HG02884 (cell line): ENCODE results near the gene ZNF415.

Experiments used
- ATAC-seq: cut with Tn5 transposase; IDR thresholded peaks from one replicate; pipeline ENCODE4 v1.9.1; 2021; ENCODE audit warnings: mild to moderate bottlenecking, moderate library complexity; ENCODE audit not compliant: unreplicated experiment

The ZNF415 gene

DNA sequence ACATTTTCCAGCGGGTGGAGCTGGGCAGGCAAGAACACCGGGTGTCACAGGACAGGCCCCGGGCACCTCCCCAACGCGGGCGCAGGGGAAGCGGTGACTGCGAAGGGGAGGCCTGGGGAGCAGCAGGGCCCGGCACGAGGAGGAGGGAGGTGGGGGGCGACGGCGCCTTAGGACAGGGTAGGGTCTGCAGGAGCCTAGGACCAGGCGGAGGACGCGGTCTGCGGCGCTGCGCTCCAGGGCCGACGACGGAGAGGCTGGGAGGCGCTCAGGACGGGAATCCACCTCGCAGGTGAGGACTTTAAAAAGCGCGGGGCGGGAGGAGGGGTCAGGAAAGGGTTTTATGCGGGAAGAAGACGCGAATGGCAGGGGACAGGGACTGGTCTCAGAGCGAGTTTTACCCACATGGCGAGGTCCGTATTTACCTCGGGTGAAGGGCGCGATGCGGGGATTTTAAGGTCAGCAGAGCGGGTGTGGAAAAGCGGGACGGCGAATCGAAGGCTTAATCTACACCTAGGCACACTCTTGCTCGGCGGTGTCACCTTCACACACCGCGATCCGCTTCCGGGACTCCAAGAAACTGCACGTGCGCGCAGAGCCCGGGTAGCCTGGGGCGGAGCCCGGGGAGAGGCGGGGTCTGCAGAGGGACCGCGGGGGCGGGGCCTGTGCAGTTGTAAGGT is 74.7 kb downstream of the ZNF415 start:
- no peak for ATAC-seq
